ENCODE results near the gene KNTC1.
"Not testable (repeated sequence)": the region's sequence is repeated elsewhere in the genome, so short reads cannot be mapped to it uniquely, and the experiment has no call there.

Gene KNTC1

GRCh38 chr12:122505419-122506051 lies 21.5 kb upstream of the KNTC1 start:
- DNase-seq, result no peak

- DNase-seq, result no peak
These were observed 20.6 kb upstream of the KNTC1 start for GRCh38 chr12:122506393-122506938.

GRCh38 chr12:122508163-122508562 lies 18.9 kb upstream of the KNTC1 start:
- no peak for DNase-seq

- not testable (repeated sequence) for DNase-seq
These were observed 14.0 kb upstream of the KNTC1 start for GRCh38 chr12:122513028-122513427.

- DNase-seq, result no peak
These were observed 13.4 kb upstream of the KNTC1 start for GRCh38 chr12:122513660-122514059.

GRCh38 chr12:122515275-122515674 lies 11.8 kb upstream of the KNTC1 start:
- no peak for DNase-seq

GRCh38 chr12:122516544-122517361 lies 10.3 kb upstream of the KNTC1 start:
- DNase-seq, result no peak

- DNase-seq, result no peak
These were observed 9.2 kb upstream of the KNTC1 start for GRCh38 chr12:122517877-122518276.

- no peak for DNase-seq
These were observed 8.1 kb upstream of the KNTC1 start for GRCh38 chr12:122518908-122519307.

- no peak for DNase-seq
These were observed 7.6 kb upstream of the KNTC1 start for GRCh38 chr12:122519418-122519817.

GRCh38 chr12:122520676-122521075 lies 6.4 kb upstream of the KNTC1 start:
- DNase-seq, result no peak

GRCh38 chr12:122523280-122523679 lies 3.8 kb upstream of the KNTC1 start:
- no peak for DNase-seq

- DNase-seq, result no peak
These were observed 3.0 kb upstream of the KNTC1 start for GRCh38 chr12:122523846-122524718.

- peak in 4 of 56 donors; percentile 28 to 40 (median 32) for DNase-seq
These were observed 462 bp downstream of the KNTC1 start for GRCh38 chr12:122527478-122527944.

GRCh38 chr12:122528582-122528981 lies 1.5 kb downstream of the KNTC1 start:
- DNase-seq, result no peak

GRCh38 chr12:122528992-122529391 lies 1.9 kb downstream of the KNTC1 start:
- no peak for DNase-seq

- DNase-seq, result peak in 6 of 56 donors; percentile 1 to 12 (median 5)
These were observed 6.8 kb downstream of the KNTC1 start for GRCh38 chr12:122533856-122534255.

- no peak for DNase-seq
These were observed 10.0 kb downstream of the KNTC1 start for GRCh38 chr12:122537021-122537420.

- DNase-seq, result no peak
These were observed 11.4 kb downstream of the KNTC1 start for GRCh38 chr12:122538496-122538895.

- no peak for DNase-seq
These were observed 17.5 kb downstream of the KNTC1 start for GRCh38 chr12:122544537-122544936.

GRCh38 chr12:122545855-122546254 lies 18.8 kb downstream of the KNTC1 start:
- DNase-seq, result no peak

Data from amygdala (tissue), 56 donors.